Activated CD8-positive, alpha-beta memory T cell treated with anti-CD3 and anti-CD28 coated beads, Interleukin-2, amount 50 U/mL, for 1 hour (primary cell): ENCODE results near the gene TMEM234.

Experiments
- DNase-seq: peaks from one replicate; pipeline ENCODE4 v3.0.0-alpha.2; 2020; ENCODE audit errors: extremely low read depth

Gene TMEM234

DNA sequence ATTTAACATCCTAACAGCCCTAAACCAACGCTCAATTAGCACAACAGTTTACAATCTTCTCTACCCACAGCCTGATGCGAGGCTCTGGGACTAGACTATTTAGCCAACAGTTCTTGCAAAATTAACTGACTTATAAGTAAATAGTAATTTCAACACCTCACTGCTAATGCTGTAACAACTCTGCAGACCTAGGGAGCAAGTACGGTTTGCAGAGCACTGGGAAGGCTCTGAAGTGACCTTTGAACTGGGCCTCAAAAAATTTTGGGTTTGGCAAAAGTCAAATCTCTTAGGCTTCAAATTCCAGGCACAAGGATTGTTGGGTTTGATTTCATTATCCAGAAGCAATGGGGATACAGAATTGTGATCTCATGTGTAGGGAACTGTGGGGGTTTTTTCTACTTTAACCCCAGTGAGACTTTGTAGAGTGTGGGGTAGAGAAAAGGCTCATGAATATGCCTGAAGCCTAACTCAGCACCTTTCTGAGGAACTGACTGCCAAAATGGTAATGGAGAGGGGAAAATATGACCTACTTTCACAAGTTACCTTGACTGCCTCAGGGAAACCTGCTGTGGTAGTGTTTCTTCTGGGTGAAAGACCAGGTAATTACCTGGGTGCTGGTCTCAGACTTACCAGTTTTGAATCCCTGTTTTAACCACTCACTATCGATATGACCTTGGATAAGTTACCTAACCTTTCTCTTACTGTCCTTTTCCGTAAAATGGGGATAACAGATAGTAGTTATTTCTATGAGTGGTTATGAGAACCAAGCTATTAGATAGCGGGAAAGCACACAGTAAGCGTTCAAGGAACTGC is 43.6 kb downstream of the TMEM234 start:
- no peak for DNase-seq

DNA sequence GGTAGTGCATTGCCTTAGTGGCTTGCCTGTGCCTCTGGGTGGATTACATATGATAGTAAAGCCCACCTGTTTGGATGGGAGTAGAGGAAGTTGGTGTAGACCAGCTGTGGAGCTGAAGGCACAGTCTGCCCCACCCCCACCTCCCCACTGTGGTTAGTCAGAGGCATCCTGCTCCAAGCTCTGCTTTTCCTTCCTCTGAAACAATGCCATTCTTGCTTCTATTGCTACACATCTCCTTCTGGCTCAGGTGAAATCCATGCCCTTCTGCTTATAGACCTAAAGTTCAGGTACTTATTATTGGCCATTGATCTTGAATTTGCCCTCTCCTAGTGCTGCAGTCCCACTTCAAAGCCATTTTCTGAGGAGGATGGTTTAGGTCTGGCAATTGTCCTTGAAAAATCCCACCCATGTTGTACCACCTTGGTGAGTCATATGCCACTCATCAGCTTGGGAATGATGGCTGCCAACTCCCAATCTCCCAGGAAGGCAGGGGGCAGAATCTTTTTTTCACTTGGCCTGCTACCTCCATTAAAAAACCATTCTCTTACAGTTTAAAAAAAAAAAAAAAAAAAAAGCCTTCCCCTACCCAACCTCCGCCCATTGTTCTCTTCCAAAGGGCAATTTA is 49.4 kb downstream of the TMEM234 start:
- no peak for DNase-seq

DNA sequence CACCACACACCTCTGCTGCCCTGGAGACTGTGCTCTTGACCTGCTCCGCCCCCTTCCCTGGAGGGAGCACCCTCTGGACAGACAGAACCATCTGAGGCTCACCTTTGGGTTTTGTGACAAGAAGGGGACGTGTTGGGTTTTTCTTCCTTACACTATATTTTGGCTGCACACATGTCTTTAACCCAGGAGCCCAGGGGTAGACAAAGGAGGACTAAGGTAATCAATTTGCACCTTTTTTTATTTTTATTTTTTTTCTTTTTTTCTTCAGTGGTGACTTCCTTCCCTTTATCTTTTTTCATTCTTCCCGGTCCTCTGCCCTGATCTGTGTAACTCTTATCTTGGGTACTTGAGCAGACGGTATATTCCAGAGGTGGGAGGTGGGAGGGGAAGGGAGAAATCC is 51.2 kb downstream of the TMEM234 start:
- no peak for DNase-seq
